ENCODE measurements around the gene E2F7.

Gene E2F7

GRCh38 chr12:77062396-77062795, 3.0 kb downstream of the E2F7 start:
- no peak for DNase-seq

- no peak for DNase-seq
Measured at GRCh38 chr12:77060883-77061240, 4.5 kb downstream of the E2F7 start.

- DNase-seq = no peak
Measured at GRCh38 chr12:77060136-77060882, 5.1 kb downstream of the E2F7 start.

- no peak for DNase-seq
Measured at GRCh38 chr12:77058740-77059139, 6.6 kb downstream of the E2F7 start.

- DNase-seq = no peak
Measured at GRCh38 chr12:77054851-77055250, 10.5 kb downstream of the E2F7 start.

- no peak for DNase-seq
Measured at GRCh38 chr12:77053259-77053658, 12.1 kb downstream of the E2F7 start.

GRCh38 chr12:77049767-77050353, 15.5 kb downstream of the E2F7 start:
- DNase-seq = peak; percentile 32

GRCh38 chr12:77047341-77048109, 17.8 kb downstream of the E2F7 start:
- DNase-seq = peak; percentile 20

GRCh38 chr12:77046468-77046867, 18.9 kb downstream of the E2F7 start:
- DNase-seq = no peak

- no peak for DNase-seq
Measured at GRCh38 chr12:77045183-77045582, 20.2 kb downstream of the E2F7 start.

GRCh38 chr12:77044721-77045120, 20.6 kb downstream of the E2F7 start:
- no peak for DNase-seq

- no peak for DNase-seq
Measured at GRCh38 chr12:77042833-77043232, 22.5 kb downstream of the E2F7 start.

GRCh38 chr12:77040231-77040630, 25.1 kb downstream of the E2F7 start:
- DNase-seq = no peak

- DNase-seq = no peak
Measured at GRCh38 chr12:77035226-77035625, 30.1 kb downstream of the E2F7 start.

GRCh38 chr12:77033658-77034536, 31.5 kb downstream of the E2F7 start:
- no peak for DNase-seq

- DNase-seq = no peak
Measured at GRCh38 chr12:77032406-77032805, 33.0 kb downstream of the E2F7 start.

GRCh38 chr12:77031745-77032144, 33.6 kb downstream of the E2F7 start:
- no peak for DNase-seq

GRCh38 chr12:77025782-77026314, 39.5 kb downstream of the E2F7 start:
- peak; percentile 55 for DNase-seq

GRCh38 chr12:77023501-77023900, 41.9 kb downstream of the E2F7 start:
- no peak for DNase-seq

GRCh38 chr12:77019920-77020319, 45.4 kb downstream of the E2F7 start:
- no peak for DNase-seq

GRCh38 chr12:77016606-77017005, 48.8 kb downstream of the E2F7 start:
- no peak for DNase-seq

GRCh38 chr12:77013091-77013490, 52.3 kb downstream of the E2F7 start:
- DNase-seq = no peak
